ENCODE results near the gene UBIAD1. TPM values are rescaled to one million over a fixed set of nuclear protein-coding genes. Genes with fewer than 3 reads are reported as not detected.

The UBIAD1 gene, protein sequence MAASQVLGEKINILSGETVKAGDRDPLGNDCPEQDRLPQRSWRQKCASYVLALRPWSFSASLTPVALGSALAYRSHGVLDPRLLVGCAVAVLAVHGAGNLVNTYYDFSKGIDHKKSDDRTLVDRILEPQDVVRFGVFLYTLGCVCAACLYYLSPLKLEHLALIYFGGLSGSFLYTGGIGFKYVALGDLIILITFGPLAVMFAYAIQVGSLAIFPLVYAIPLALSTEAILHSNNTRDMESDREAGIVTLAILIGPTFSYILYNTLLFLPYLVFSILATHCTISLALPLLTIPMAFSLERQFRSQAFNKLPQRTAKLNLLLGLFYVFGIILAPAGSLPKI
- 10 to 100 TPM; 13.1 to 23.2 TPM for total RNA-seq

DNA sequence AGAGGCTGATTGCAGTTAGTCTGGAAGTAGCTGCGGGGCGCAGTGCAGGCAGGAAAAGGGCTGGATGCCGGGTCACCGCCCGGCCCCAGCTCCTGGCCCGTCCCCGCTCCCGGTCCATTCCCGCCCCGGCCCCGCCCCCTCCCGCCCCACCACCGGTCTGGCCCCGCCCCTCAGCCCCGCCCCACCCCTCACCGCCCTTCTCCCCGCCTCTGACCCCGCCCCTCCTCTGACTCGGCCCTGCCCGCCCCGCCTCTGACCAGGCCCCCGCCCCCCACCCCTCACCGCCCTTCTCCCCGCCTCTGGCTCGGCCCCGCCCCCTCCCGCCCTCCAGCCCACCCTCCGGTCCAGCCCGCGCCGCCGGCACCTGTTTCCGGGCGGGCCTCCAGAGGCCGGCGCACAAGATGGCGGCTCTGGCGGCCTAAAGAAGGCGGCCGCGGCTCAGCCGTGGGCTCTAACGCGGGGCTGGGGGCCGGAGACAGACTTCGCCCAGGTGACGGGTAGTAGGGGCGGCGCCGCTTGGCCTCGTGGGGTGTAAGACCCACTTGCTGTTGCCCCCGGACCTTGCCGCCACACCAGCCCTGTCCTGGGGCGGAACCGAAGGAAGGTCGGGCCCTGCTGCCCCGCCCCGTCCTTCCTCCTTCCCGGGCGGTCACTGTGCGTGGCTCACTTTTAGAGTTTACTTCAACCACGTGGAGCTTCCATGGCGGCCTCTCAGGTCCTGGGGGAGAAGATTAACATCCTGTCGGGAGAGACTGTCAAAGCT, at the start of gene UBIAD1:
Gene UBIAD1 (plus strand): TSS at position 367 of the 763 bp plus-strand sequence. CDS start 334 bp downstream, at position 701.
- Histone ChIP-seq H3K4me1 (ENCODE audit: control insufficient read depth in 1 of 2, low read depth in 2 of 2) (peaks cover 18 to 35% of the 10 kb centered on the region in 2 donors), H3K27ac (peak within 1 kb of the TSS; percentile 77 to 83), H3K27me3 (replicated peaks; ENCODE audit: insufficient read depth) (no peaks in the 10 kb centered on the region), H3K4me3 (peak within 1 kb of the TSS; percentile 89), H3K9me3 (no peaks in the 10 kb centered on the region), H3K36me3 (peaks cover 2% of the 10 kb centered on the region)
- peak; percentile 55 for DNase-seq (ENCODE audit: low spot score)
- ATAC-seq (ENCODE audit: insufficient number of reproducible peaks, low FRiP score, low read depth) = peak; percentile 77
- TF ChIP-seq, protein P1, sequence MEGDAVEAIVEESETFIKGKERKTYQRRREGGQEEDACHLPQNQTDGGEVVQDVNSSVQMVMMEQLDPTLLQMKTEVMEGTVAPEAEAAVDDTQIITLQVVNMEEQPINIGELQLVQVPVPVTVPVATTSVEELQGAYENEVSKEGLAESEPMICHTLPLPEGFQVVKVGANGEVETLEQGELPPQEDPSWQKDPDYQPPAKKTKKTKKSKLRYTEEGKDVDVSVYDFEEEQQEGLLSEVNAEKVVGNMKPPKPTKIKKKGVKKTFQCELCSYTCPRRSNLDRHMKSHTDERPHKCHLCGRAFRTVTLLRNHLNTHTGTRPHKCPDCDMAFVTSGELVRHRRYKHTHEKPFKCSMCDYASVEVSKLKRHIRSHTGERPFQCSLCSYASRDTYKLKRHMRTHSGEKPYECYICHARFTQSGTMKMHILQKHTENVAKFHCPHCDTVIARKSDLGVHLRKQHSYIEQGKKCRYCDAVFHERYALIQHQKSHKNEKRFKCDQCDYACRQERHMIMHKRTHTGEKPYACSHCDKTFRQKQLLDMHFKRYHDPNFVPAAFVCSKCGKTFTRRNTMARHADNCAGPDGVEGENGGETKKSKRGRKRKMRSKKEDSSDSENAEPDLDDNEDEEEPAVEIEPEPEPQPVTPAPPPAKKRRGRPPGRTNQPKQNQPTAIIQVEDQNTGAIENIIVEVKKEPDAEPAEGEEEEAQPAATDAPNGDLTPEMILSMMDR (IDR thresholded peaks at IDR 0.05) = no peak

DNA sequence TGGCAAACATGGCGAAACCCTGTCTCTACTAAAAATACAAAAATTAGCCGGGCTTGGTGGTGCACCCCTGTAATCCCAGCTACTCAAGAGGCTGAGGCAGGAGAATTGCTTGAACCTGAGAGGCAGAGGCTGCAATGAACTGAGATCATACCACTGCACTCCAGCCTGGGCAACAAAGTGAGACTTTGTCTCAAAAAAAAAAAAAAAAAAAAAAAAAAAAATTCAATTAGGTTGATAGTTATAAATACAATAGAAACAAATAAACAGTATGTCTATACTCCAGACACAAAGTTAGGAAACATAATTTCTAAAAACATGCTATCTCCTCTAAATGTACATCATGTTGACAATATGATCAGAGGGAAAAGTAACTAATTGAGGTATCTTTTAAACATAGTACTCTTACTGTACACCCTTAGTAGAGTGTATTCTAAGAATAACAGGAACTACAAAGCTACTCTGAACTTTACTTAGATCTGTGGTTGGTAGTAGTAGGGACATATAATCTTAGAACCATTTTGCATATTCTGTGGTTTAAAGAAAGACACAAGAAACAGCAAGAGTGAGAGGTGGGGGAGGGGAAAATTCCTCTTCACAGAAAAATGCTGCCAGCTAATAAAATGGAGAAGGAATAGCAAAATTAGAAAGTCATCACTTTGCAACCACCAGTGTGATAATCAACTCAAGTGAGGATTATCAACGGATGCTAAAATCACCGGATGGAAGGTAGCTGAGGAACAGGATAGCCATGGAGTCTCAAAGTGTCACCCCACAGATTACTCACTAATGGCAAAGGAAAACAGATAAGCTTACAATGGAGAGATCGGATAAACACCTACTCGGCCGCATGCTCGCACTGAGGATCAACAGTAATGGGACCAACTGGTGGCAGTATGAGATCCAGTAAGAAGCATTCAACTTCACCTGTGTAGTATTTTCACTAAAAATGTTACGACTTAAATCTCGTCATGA, 45.6 kb upstream of the UBIAD1 start:
- peaks cover 48% of the 10 kb centered on the region for H3K36me3 ChIP-seq
- no peaks in the 10 kb centered on the region for H3K4me1 ChIP-seq (ENCODE audit: control insufficient read depth in 1 of 2, low read depth in 2 of 2)
- H3K9me3 ChIP-seq = no peaks in the 10 kb centered on the region
- DNase-seq (ENCODE audit: low spot score) (no peak), ATAC-seq (ENCODE audit: insufficient number of reproducible peaks, low FRiP score, low read depth) (no peak)
- H3K27ac ChIP-seq = no peak overlapping the region
- no peaks in the 10 kb centered on the region for H3K27me3 ChIP-seq (replicated peaks; ENCODE audit: insufficient read depth)
- H3K4me3 ChIP-seq = no peak overlapping the region
- TF ChIP-seq, protein P1 (IDR thresholded peaks at IDR 0.05) = no peak

DNA sequence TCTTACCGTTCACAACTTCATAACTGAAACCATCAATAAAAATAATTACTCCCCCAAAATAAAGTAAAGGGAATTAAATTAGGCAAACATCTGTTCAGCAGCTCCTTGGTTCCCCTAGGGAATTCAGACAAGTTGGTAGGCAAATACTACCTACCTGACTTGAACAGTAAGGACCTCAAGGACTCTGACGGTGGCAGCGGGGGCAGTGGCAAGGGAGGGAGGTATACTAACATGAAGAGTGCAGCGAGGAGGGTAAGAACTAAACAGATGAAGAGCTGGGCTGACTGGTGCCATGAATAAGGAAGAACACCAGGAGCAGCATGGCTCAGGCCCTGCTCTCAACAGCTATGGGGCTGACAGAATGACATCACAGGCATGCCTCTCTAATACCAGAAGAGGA, 43.8 kb upstream of the UBIAD1 start:
- no peak overlapping the region for H3K27ac ChIP-seq
- no peak overlapping the region for H3K4me3 ChIP-seq
- ATAC-seq (ENCODE audit: insufficient number of reproducible peaks, low FRiP score, low read depth) (no peak), DNase-seq (ENCODE audit: low spot score) (no peak)
- H3K4me1 ChIP-seq (ENCODE audit: control insufficient read depth in 1 of 2, low read depth in 2 of 2) = no peaks in the 10 kb centered on the region
- H3K9me3 ChIP-seq = no peaks in the 10 kb centered on the region
- TF ChIP-seq, protein P1 (IDR thresholded peaks at IDR 0.05) = no peak
- H3K27me3 ChIP-seq (replicated peaks; ENCODE audit: insufficient read depth) = no peaks in the 10 kb centered on the region
- peaks cover 57% of the 10 kb centered on the region for H3K36me3 ChIP-seq

DNA sequence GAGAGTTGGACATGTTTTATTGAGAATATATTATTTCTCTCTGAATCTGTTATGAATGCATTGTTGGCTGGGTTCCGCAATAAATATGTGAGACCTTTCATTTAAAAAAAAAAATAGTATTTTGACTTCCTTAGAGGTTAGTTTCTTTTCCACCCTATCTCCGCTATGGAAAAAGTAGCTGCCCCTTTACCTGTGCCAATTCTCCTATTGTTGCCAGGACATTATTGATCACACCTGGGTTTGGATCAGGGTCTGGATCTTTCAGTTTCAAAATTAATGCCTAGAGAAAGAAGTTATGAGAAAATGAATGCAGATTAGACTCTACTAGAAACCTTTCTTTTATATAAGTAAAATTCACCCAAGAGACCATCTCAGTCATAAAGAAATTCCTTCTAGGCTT, 39.8 kb upstream of the UBIAD1 start:
- DNase-seq (ENCODE audit: low spot score) = no peak
- no peak overlapping the region for H3K27ac ChIP-seq
- H3K4me3 ChIP-seq = no peak overlapping the region
- TF ChIP-seq, protein P1 (IDR thresholded peaks at IDR 0.05) = no peak
- no peaks in the 10 kb centered on the region for H3K4me1 ChIP-seq (ENCODE audit: control insufficient read depth in 1 of 2, low read depth in 2 of 2)
- H3K27me3 ChIP-seq (replicated peaks; ENCODE audit: insufficient read depth) = no peaks in the 10 kb centered on the region
- H3K9me3 ChIP-seq = no peaks in the 10 kb centered on the region
- ATAC-seq (ENCODE audit: insufficient number of reproducible peaks, low FRiP score, low read depth) = no peak
- peaks cover 68% of the 10 kb centered on the region for H3K36me3 ChIP-seq

Measured in thoracic aorta (tissue), 2 donors.